HepG2 (cell line): ENCODE results near the gene HAUS5. TPM values are rescaled to one million over a fixed set of nuclear protein-coding genes. Genes with fewer than 3 reads are reported as not detected.

ENCODE experiments used
- HNF4G ChIP-seq, 2 experiments: sonication (generic) in 1 of 2; formaldehyde crosslinking in 1 of 2; IDR thresholded peaks; 2 replicates each; pipeline versions ENCODE4 v1.4.0 to v1.6.1; 2011 to 2020; ENCODE audit warnings: borderline replicate concordance in 2 of 2, low read depth in 2 of 2, mild to moderate bottlenecking in 2 of 2, low read length in 1 of 2, missing genetic modification reagents in 1 of 2, moderate library complexity in 1 of 2
- HOXD1 ChIP-seq: sonication (generic); formaldehyde crosslinking; IDR thresholded peaks from 2 replicates; pipeline ENCODE4 v1.5.0; 2020; ENCODE audit warnings: missing genetic modification reagents
- KLF11 ChIP-seq: IDR thresholded peaks from 2 replicates; pipeline ENCODE4 v1.6.1; 2016; ENCODE audit warnings: missing compliant biosample characterization
- MEIS1 ChIP-seq: sonication (generic); formaldehyde crosslinking; IDR thresholded peaks from 2 replicates; pipeline ENCODE4 v1.9.0; 2021; ENCODE audit warnings: mild to moderate bottlenecking, missing genetic modification reagents, moderate library complexity, borderline replicate concordance
- RBFOX2 ChIP-seq: fragments of 200-400 bp; formaldehyde crosslinking; IDR thresholded peaks from 2 replicates; pipeline ENCODE4 v1.6.1; 2017; ENCODE audit warnings: low read depth, mild to moderate bottlenecking, low read length
- SRF ChIP-seq: IDR thresholded peaks from 2 replicates; pipeline ENCODE4 v1.6.1; 2011; ENCODE audit warnings: mild to moderate bottlenecking, low read depth, low read length, moderate library complexity
- ZNF12 ChIP-seq: sonication (generic); formaldehyde crosslinking; IDR thresholded peaks from 2 replicates; pipeline ENCODE4 v1.5.0; 2020; ENCODE audit warnings: missing genetic modification reagents
- ZNF234 ChIP-seq: sonication (generic); formaldehyde crosslinking; conservative IDR thresholded peaks from 2 replicates; pipeline ENCODE4 v1.5.1; 2020; ENCODE audit warnings: mild to moderate bottlenecking, missing genetic modification reagents
- ZNF329 ChIP-seq: sonication (generic); formaldehyde crosslinking; IDR thresholded peaks from 2 replicates; pipeline ENCODE4 v1.9.0; 2021; ENCODE audit warnings: low read depth, mild to moderate bottlenecking, missing genetic modification reagents
- ZNF382 ChIP-seq: sonication (generic); formaldehyde crosslinking; IDR thresholded peaks from 2 replicates; pipeline ENCODE4 v1.5.0; 2020; ENCODE audit warnings: missing genetic modification reagents, mild to moderate bottlenecking, borderline replicate concordance
- ZNF547 ChIP-seq: sonication (generic); formaldehyde crosslinking; IDR thresholded peaks from 2 replicates; pipeline ENCODE4 v1.5.1; 2020; ENCODE audit warnings: mild to moderate bottlenecking, missing genetic modification reagents
- polyA plus RNA-seq, 8 experiments: library from polyadenylated mRNA; depleted of rRNA in 3 of 8; stranded (reverse) in 7 of 8; unstranded in 1 of 8; fragments of >200 nt; fragmentation: Illumina TruSeq in 4 of 8; extraction: Trizol in 4 of 8; gene quantifications; 2 replicates each; pipeline versions ENCODE4 v1.2.1 to v1.2.3, GENCODE V29; 2011 to 2016; ENCODE audit warnings: low read depth in 4 of 8, missing spikeins in 1 of 8, mixed read lengths in 1 of 8; ENCODE audit not compliant: insufficient read depth in 1 of 8
- total RNA-seq, 5 experiments: library from RNA; depleted of rRNA; stranded (reverse); fragments of >200 nt; fragmentation: Illumina TruSeq; extraction: Trizol; gene quantifications; 2 replicates each; pipeline ENCODE4 v1.2.3, GENCODE V29; 2016; ENCODE audit warnings: low read depth in 1 of 5
- TF ChIP-seq, protein P1 (sequence below): sonication (generic); formaldehyde crosslinking; IDR thresholded peaks from 2 replicates; pipeline ENCODE4 v1.9.0; 2021; ENCODE audit warnings: mild to moderate bottlenecking, missing genetic modification reagents
- TF ChIP-seq, protein P2 (sequence below): sonication (generic); formaldehyde crosslinking; IDR thresholded peaks from 2 replicates; pipeline ENCODE4 v1.4.0; 2020; ENCODE audit warnings: mild to moderate bottlenecking, missing genetic modification reagents

The HAUS5 gene
- total and polyA plus RNA-seq, 2 of the 13 experiments (the other 11 are each of a cell fraction or from before 2014, with no cell fraction given): 10.3 to 17.7 TPM

DNA sequence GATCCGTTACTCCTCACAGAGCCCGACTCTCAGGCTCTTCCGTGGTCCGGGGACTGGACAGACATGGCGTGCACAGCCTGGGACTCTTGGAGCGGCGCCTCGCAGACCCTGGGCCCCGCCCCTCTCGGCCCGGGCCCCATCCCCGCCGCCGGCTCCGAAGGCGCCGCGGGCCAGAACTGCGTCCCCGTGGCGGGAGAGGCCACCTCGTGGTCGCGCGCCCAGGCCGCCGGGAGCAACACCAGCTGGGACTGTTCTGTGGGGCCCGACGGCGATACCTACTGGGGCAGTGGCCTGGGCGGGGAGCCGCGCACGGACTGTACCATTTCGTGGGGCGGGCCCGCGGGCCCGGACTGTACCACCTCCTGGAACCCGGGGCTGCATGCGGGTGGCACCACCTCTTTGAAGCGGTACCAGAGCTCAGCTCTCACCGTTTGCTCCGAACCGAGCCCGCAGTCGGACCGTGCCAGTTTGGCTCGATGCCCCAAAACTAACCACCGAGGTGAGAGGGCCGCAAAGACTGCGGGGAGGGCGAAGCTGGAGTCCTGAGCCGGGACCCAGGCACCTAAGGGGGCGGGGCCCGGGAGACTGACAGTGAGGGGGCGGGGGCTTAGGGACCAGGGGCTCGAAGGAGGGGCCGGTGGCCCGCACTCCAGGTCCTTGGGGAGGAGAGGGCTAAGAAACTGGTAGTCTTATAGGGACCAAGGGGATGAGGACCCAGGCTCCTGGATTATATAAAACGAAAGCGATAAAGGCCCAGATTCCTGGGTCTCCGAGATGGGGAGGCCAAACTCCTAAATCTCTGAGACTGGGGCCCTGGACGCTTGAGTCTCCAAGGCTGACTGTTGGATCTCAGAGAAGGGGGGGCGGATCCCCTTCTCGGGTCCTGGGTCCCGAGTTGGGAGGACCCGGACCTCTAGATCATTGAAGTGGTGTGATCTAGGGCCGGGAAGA lies 31.0 kb downstream of the HAUS5 start (continued):
- TF ChIP-seq, protein P1, sequence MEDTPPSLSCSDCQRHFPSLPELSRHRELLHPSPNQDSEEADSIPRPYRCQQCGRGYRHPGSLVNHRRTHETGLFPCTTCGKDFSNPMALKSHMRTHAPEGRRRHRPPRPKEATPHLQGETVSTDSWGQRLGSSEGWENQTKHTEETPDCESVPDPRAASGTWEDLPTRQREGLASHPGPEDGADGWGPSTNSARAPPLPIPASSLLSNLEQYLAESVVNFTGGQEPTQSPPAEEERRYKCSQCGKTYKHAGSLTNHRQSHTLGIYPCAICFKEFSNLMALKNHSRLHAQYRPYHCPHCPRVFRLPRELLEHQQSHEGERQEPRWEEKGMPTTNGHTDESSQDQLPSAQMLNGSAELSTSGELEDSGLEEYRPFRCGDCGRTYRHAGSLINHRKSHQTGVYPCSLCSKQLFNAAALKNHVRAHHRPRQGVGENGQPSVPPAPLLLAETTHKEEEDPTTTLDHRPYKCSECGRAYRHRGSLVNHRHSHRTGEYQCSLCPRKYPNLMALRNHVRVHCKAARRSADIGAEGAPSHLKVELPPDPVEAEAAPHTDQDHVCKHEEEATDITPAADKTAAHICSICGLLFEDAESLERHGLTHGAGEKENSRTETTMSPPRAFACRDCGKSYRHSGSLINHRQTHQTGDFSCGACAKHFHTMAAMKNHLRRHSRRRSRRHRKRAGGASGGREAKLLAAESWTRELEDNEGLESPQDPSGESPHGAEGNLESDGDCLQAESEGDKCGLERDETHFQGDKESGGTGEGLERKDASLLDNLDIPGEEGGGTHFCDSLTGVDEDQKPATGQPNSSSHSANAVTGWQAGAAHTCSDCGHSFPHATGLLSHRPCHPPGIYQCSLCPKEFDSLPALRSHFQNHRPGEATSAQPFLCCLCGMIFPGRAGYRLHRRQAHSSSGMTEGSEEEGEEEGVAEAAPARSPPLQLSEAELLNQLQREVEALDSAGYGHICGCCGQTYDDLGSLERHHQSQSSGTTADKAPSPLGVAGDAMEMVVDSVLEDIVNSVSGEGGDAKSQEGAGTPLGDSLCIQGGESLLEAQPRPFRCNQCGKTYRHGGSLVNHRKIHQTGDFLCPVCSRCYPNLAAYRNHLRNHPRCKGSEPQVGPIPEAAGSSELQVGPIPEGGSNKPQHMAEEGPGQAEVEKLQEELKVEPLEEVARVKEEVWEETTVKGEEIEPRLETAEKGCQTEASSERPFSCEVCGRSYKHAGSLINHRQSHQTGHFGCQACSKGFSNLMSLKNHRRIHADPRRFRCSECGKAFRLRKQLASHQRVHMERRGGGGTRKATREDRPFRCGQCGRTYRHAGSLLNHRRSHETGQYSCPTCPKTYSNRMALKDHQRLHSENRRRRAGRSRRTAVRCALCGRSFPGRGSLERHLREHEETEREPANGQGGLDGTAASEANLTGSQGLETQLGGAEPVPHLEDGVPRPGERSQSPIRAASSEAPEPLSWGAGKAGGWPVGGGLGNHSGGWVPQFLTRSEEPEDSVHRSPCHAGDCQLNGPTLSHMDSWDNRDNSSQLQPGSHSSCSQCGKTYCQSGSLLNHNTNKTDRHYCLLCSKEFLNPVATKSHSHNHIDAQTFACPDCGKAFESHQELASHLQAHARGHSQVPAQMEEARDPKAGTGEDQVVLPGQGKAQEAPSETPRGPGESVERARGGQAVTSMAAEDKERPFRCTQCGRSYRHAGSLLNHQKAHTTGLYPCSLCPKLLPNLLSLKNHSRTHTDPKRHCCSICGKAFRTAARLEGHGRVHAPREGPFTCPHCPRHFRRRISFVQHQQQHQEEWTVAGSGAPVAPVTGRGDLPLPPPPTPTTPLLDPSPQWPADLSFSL (CRISPR knock-in tag): no peak
- TF ChIP-seq ZNF234 (CRISPR knock-in tag) (no peak), MEIS1 (CRISPR knock-in tag) (peak; percentile 89), HOXD1 (CRISPR knock-in tag) (peak; percentile 68; the same call in 1 of the 2 replicates), ZNF12 (CRISPR knock-in tag) (no peak), ZNF547 (peak; percentile 79; the same call in 1 of the 2 replicates), HNF4G (IDR thresholded peaks at IDR 0.05; ENCODE audit: borderline replicate concordance, low read depth, low read length) (no peak; the same call in 1 of the 2 replicates), HNF4G (CRISPR knock-in tag; IDR thresholded peaks at IDR 0.05; ENCODE audit: borderline replicate concordance, low read depth) (no peak), KLF11 (CRISPR knock-in tag) (peak; percentile 47; the same call in 1 of the 2 replicates), ZNF329 (CRISPR knock-in tag) (0 out of 2 replicates have a peak, but pooled peaks have one; percentile 20), SRF (no peak), ZNF382 (CRISPR knock-in tag) (no peak), RBFOX2 (peak; percentile 92)
- TF ChIP-seq, protein P2, sequence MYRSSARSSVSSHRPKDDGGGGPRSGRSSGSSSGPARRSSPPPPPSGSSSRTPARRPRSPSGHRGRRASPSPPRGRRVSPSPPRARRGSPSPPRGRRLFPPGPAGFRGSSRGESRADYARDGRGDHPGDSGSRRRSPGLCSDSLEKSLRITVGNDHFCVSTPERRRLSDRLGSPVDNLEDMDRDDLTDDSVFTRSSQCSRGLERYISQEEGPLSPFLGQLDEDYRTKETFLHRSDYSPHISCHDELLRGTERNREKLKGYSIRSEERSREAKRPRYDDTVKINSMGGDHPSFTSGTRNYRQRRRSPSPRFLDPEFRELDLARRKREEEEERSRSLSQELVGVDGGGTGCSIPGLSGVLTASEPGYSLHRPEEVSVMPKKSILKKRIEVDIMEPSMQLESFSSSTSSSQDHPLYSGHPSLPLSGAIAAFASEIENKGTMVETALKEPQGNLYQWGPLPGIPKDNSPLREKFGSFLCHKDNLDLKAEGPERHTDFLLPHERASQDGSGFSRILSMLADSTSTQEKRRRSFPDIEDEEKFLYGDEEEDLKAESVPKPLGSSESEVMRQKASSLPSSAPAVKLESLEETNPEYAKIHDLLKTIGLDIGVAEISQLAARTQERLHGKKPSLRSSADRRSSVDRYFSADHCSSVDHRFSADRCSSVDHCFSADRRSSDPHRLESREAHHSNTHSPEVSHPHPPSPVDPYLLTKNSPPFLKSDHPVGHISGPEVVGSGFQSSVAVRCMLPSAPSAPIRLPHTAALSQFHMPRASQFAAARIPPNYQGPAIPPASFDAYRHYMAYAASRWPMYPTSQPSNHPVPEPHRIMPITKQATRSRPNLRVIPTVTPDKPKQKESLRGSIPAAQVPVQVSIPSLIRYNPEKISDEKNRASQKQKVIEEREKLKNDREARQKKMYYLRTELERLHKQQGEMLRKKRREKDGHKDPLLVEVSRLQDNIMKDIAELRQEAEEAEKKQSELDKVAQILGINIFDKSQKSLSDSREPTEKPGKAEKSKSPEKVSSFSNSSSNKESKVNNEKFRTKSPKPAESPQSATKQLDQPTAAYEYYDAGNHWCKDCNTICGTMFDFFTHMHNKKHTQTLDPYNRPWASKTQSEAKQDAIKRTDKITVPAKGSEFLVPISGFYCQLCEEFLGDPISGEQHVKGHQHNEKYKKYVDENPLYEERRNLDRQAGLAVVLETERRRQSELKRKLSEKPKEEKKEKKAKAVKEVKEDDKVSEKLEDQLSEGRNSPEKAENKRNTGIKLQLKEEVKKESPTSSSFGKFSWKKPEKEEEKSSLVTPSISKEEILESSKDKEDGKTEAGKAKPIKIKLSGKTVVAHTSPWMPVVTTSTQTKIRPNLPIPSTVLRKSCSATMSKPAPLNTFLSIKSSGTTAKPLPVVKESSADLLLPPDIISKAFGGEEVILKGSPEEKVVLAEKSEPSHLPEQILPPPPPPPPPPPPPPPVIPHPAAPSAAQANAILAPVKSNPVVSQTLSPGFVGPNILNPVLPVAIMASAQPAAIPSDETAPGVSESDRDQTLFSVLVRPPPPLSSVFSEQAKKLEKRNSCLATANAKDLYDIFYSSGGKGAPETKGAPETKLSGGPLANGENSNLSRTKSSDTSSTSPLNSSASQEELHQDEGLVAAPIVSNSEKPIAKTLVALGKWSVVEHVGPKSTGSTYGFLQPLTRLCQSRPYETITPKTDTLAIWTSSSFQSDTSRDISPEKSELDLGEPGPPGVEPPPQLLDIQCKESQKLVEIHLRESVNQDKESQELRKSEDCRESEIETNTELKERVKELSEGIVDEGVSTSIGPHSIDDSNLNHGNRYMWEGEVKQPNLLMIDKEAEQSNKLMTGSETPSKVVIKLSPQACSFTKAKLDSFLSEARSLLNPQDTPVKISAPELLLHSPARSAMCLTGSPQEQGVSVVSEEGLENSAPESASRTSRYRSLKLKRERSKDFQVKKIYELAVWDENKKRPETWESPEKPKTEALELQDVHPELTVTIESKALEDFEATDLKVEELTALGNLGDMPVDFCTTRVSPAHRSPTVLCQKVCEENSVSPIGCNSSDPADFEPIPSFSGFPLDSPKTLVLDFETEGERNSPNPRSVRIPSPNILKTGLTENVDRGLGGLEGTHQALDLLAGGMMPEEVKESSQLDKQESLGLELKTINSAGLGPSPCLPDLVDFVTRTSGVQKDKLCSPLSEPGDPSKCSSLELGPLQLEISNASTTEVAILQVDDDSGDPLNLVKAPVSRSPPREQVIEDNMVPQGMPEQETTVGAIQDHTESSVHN: no peak; the same call in 1 of the 2 replicates
